Mesendoderm (in vitro differentiated cells): Measurements from ENCODE around the gene USP31.

ENCODE experiments used
- DNase-seq: peaks from one replicate; pipeline ENCODE4 v3.0.0; 2013
- H2AK5ac ChIP-seq: 2 replicates; pipeline ENCODE4 v1.6.1; 2013; ENCODE audit warnings: low read length, inconsistent platforms
- H2BK120ac ChIP-seq: 2 replicates; pipeline ENCODE4 v1.6.1; 2013; ENCODE audit warnings: low read depth, mild to moderate bottlenecking, low read length, moderate library complexity, mixed read lengths
- H2BK15ac ChIP-seq: replicated peaks from 2 replicates; pipeline ENCODE4 v1.6.1; 2013; ENCODE audit warnings: low read depth, mild to moderate bottlenecking, moderate library complexity
- H2BK5ac ChIP-seq: 2 replicates; pipeline ENCODE4 v1.6.1; 2013; ENCODE audit warnings: low read length, inconsistent platforms
- H3K18ac ChIP-seq: 2 replicates; pipeline ENCODE4 v1.6.1; 2013; ENCODE audit warnings: mild to moderate bottlenecking, low read length, mixed read lengths
- H3K23ac ChIP-seq: one replicate; pipeline ENCODE4 v1.6.1; 2013; ENCODE audit warnings: low read length
- H3K27ac ChIP-seq: 2 replicates; pipeline ENCODE4 v1.5.1; 2013; ENCODE audit warnings: low read depth, mild to moderate bottlenecking, inconsistent platforms, low read length, moderate library complexity
- H3K27me3 ChIP-seq: 2 replicates; pipeline ENCODE4 v1.6.1; 2013; ENCODE audit warnings: low read length, control low read depth, mild to moderate bottlenecking, inconsistent platforms; ENCODE audit not compliant: insufficient read depth, poor library complexity
- H3K36me3 ChIP-seq: 2 replicates; pipeline ENCODE4 v1.6.1; 2013; ENCODE audit warnings: low read length, inconsistent platforms; ENCODE audit not compliant: control insufficient read depth, insufficient read depth
- H3K4ac ChIP-seq: one replicate; pipeline ENCODE4 v1.6.1; 2013; ENCODE audit warnings: low read depth, mild to moderate bottlenecking, low read length, moderate library complexity
- H3K4me1 ChIP-seq: 2 replicates; pipeline ENCODE4 v1.6.1; 2013; ENCODE audit warnings: low read depth, low read length, inconsistent platforms; ENCODE audit not compliant: control insufficient read depth
- H3K4me2 ChIP-seq: 2 replicates; pipeline ENCODE4 v1.6.1; 2013; ENCODE audit warnings: low read length
- H3K4me3 ChIP-seq: 2 replicates; pipeline ENCODE4 v1.5.1; 2013; ENCODE audit warnings: mild to moderate bottlenecking, low read length
- H3K56ac ChIP-seq: one replicate; pipeline ENCODE4 v1.6.1; 2013; ENCODE audit warnings: low read length
- H3K79me1 ChIP-seq: 2 replicates; pipeline ENCODE4 v1.6.1; 2013; ENCODE audit warnings: low read length, inconsistent platforms
- H3K79me2 ChIP-seq: 2 replicates; pipeline ENCODE4 v1.6.1; 2013; ENCODE audit warnings: mild to moderate bottlenecking, low read length; ENCODE audit not compliant: control insufficient read depth, insufficient read depth
- H3K9ac ChIP-seq: 2 replicates; pipeline ENCODE4 v1.6.1; 2013; ENCODE audit warnings: low read length, inconsistent platforms
- H4K5ac ChIP-seq: one replicate; pipeline ENCODE4 v1.6.1; 2013; ENCODE audit warnings: low read length
- H4K8ac ChIP-seq: one replicate; pipeline ENCODE4 v1.6.1; 2013; ENCODE audit warnings: low read depth, mild to moderate bottlenecking, control low read depth, low read length, moderate library complexity
- WGBS: extraction: QIAGEN DNeasy Blood & Tissue Kit; methylation state at CpG from one replicate; pipeline ENCODE4 v1.1.7; 2013; ENCODE audit warnings: low lambda C conversion rate, missing lambda C conversion rate; ENCODE audit not compliant: insufficient coverage; ENCODE audit errors: extremely low coverage; 5-methylcytosine and 5-hydroxymethylcytosine counted together

The USP31 gene

GRCh38 chr16:23164736-23165135 is 15.5 kb upstream of the USP31 start:
- H4K8ac ChIP-seq: no peak overlapping the region
- H3K4me3 ChIP-seq: no peak overlapping the region
- no peak overlapping the region for H3K4me2 ChIP-seq
- no peak overlapping the region for H3K9ac ChIP-seq
- no peaks in the 10 kb centered on the region for H3K4me1 ChIP-seq
- no peak overlapping the region for H3K56ac ChIP-seq
- no peak overlapping the region for H3K4ac ChIP-seq
- H3K36me3 ChIP-seq: no peaks in the 10 kb centered on the region
- H3K23ac ChIP-seq: no peak overlapping the region
- H2BK15ac ChIP-seq: no peak overlapping the region
- no peaks in the 10 kb centered on the region for H3K79me2 ChIP-seq
- H3K79me1 ChIP-seq: no peaks in the 10 kb centered on the region
- H3K27me3 ChIP-seq: no peaks in the 10 kb centered on the region
- H3K18ac ChIP-seq: no peak overlapping the region
- H2BK5ac ChIP-seq: no peak overlapping the region
- H3K27ac ChIP-seq: no peak overlapping the region
- no peak for DNase-seq
- no peak overlapping the region for H2AK5ac ChIP-seq
- WGBS: no CpG with 5 or more reads among the region's 4 CpGs
- H2BK120ac ChIP-seq: no peak overlapping the region
- H4K5ac ChIP-seq: no peak overlapping the region

GRCh38 chr16:23163921-23164320 is 14.7 kb upstream of the USP31 start:
- Histone ChIP-seq H3K4me1 (no peaks in the 10 kb centered on the region), H4K5ac (no peak overlapping the region), H3K27me3 (no peaks in the 10 kb centered on the region), H3K79me1 (no peaks in the 10 kb centered on the region), H3K4me2 (no peak overlapping the region), H4K8ac (no peak overlapping the region), H2BK5ac (no peak overlapping the region), H3K23ac (no peak overlapping the region), H3K4me3 (no peak overlapping the region), H3K79me2 (no peaks in the 10 kb centered on the region), H2BK120ac (no peak overlapping the region), H3K18ac (no peak overlapping the region), H2BK15ac (no peak overlapping the region), H3K36me3 (no peaks in the 10 kb centered on the region), H2AK5ac (no peak overlapping the region), H3K4ac (no peak overlapping the region), H3K27ac (no peak overlapping the region), H3K56ac (no peak overlapping the region), H3K9ac (no peak overlapping the region)
- WGBS: no CpG with 5 or more reads among the region's 2 CpGs
- no peak for DNase-seq

GRCh38 chr16:23160574-23160973 is 11.3 kb upstream of the USP31 start:
- H3K27me3 ChIP-seq: no peaks in the 10 kb centered on the region
- no peak overlapping the region for H3K4me3 ChIP-seq
- H3K56ac ChIP-seq: no peak overlapping the region
- no peak overlapping the region for H3K23ac ChIP-seq
- no peak overlapping the region for H4K8ac ChIP-seq
- H4K5ac ChIP-seq: no peak overlapping the region
- H2BK5ac ChIP-seq: no peak overlapping the region
- H3K4me1 ChIP-seq: no peaks in the 10 kb centered on the region
- no peaks in the 10 kb centered on the region for H3K36me3 ChIP-seq
- no peak overlapping the region for H3K27ac ChIP-seq
- no peak overlapping the region for H3K4ac ChIP-seq
- no peaks in the 10 kb centered on the region for H3K79me1 ChIP-seq
- no peak overlapping the region for H2BK120ac ChIP-seq
- H3K9ac ChIP-seq: no peak overlapping the region
- no peak for DNase-seq
- H2AK5ac ChIP-seq: no peak overlapping the region
- no peak overlapping the region for H3K18ac ChIP-seq
- H3K79me2 ChIP-seq: no peaks in the 10 kb centered on the region
- no peak overlapping the region for H2BK15ac ChIP-seq
- no peak overlapping the region for H3K4me2 ChIP-seq
- WGBS: no CpG with 5 or more reads among the region's 3 CpGs

GRCh38 chr16:23160082-23160481 is 10.8 kb upstream of the USP31 start:
- no peak overlapping the region for H2BK15ac ChIP-seq
- H3K4me3 ChIP-seq: no peak overlapping the region
- no peaks in the 10 kb centered on the region for H3K79me1 ChIP-seq
- H2BK5ac ChIP-seq: no peak overlapping the region
- H2AK5ac ChIP-seq: no peak overlapping the region
- H3K27ac ChIP-seq: no peak overlapping the region
- H3K79me2 ChIP-seq: no peaks in the 10 kb centered on the region
- no CpG with 5 or more reads among the region's 4 CpGs for WGBS
- no peaks in the 10 kb centered on the region for H3K27me3 ChIP-seq
- no peak overlapping the region for H3K23ac ChIP-seq
- H4K5ac ChIP-seq: no peak overlapping the region
- DNase-seq: no peak
- no peaks in the 10 kb centered on the region for H3K4me1 ChIP-seq
- no peak overlapping the region for H4K8ac ChIP-seq
- H3K36me3 ChIP-seq: no peaks in the 10 kb centered on the region
- no peak overlapping the region for H3K56ac ChIP-seq
- no peak overlapping the region for H2BK120ac ChIP-seq
- H3K9ac ChIP-seq: no peak overlapping the region
- H3K4me2 ChIP-seq: no peak overlapping the region
- H3K18ac ChIP-seq: no peak overlapping the region
- no peak overlapping the region for H3K4ac ChIP-seq

- Histone ChIP-seq H3K4me2 (no peak overlapping the region), H3K4ac (no peak overlapping the region), H3K9ac (no peak overlapping the region), H3K79me2 (no peaks in the 10 kb centered on the region), H3K79me1 (no peaks in the 10 kb centered on the region), H3K27me3 (no peaks in the 10 kb centered on the region), H2AK5ac (no peak overlapping the region), H4K5ac (no peak overlapping the region), H4K8ac (no peak overlapping the region), H3K18ac (no peak overlapping the region), H3K4me3 (no peak overlapping the region), H3K23ac (no peak overlapping the region), H2BK120ac (no peak overlapping the region), H3K56ac (no peak overlapping the region), H2BK5ac (no peak overlapping the region), H2BK15ac (no peak overlapping the region), H3K36me3 (no peaks in the 10 kb centered on the region), H3K27ac (no peak overlapping the region), H3K4me1 (no peaks in the 10 kb centered on the region)
- no CpG with 5 or more reads among the region's 6 CpGs for WGBS
- no peak for DNase-seq
Measured at GRCh38 chr16:23158114-23158513, 8.9 kb upstream of the USP31 start.

- Histone ChIP-seq H3K9ac (no peak overlapping the region), H3K27ac (no peak overlapping the region), H3K79me2 (no peaks in the 10 kb centered on the region), H3K4me1 (no peaks in the 10 kb centered on the region), H2AK5ac (no peak overlapping the region), H3K79me1 (no peaks in the 10 kb centered on the region), H4K5ac (no peak overlapping the region), H3K23ac (no peak overlapping the region), H2BK5ac (no peak overlapping the region), H3K18ac (no peak overlapping the region), H3K56ac (no peak overlapping the region), H4K8ac (no peak overlapping the region), H3K4me3 (no peak overlapping the region), H3K4ac (no peak overlapping the region), H3K4me2 (no peak overlapping the region), H3K36me3 (no peaks in the 10 kb centered on the region), H2BK15ac (no peak overlapping the region), H2BK120ac (no peak overlapping the region), H3K27me3 (no peaks in the 10 kb centered on the region)
- no CpG with 5 or more reads among the region's 1 CpG for WGBS
- DNase-seq: no peak
Measured at GRCh38 chr16:23156946-23157460, 7.8 kb upstream of the USP31 start.
